RWPE1 (cell line): ENCODE results near the gene ZBTB12.
"Not testable (repeated sequence)": the region's sequence is repeated elsewhere in the genome, so short reads cannot be mapped to it uniquely, and the experiment has no call there.

Source experiments
- CTCF ChIA-PET: fragments of 350-600 bp; sonication (Branson Sonifier 250); formaldehyde crosslinking; extraction: SDS; loops from one replicate; lab custom pipeline; 2021; lab: Yijun Ruan, JAX
- POLR2A ChIA-PET: fragments of 400-600 bp; formaldehyde crosslinking; extraction: SDS; loops from one replicate; lab custom pipeline; 2020; ENCODE audit warnings: antibody characterized with exemption; ENCODE audit not compliant: low non-redundant PET; lab: Yijun Ruan, JAX
- DNase-seq: peaks from one replicate; pipeline ENCODE4 v3.0.0; 2012; ENCODE audit warnings: low spot score
- H3K27ac ChIP-seq: fragments of 450-650 bp; 2 replicates; pipeline ENCODE4 v1.5.1; 2017
- CTCF ChIP-seq: fragments of 450-650 bp; conservative IDR thresholded peaks from 2 replicates; pipeline ENCODE4 v1.5.1; 2017; ENCODE audit warnings: low read depth, mild to moderate bottlenecking

The ZBTB12 gene

GRCh38 chr6:31875877-31876276 lies 26.0 kb downstream of the ZBTB12 start:
- POLR2A ChIA-PET, result interaction anchor here (0.6 kb wide), 1 partner anchor 8 kb away, joined by 7 read pairs; no protein-coding TSS in a partner anchor
- DNase-seq, result no peak
- TF ChIP-seq CTCF, result no peak
- no peak overlapping the region for H3K27ac ChIP-seq
- CTCF ChIA-PET, result interaction anchor here (0.6 to 1.4 kb wide), 2 partner anchors 13 to 278 kb away, joined by 3 read pairs; no protein-coding TSS in a partner anchor

- H3K27ac ChIP-seq, result no peak overlapping the region
- ChIA-PET CTCF (interaction anchor here (1.4 kb wide), 1 partner anchor 14 kb away, joined by 3 read pairs; no protein-coding TSS in a partner anchor), POLR2A (no interaction called here)
- no peak for TF ChIP-seq CTCF
- DNase-seq, result no peak
Observed at GRCh38 chr6:31874836-31875572, 26.9 kb downstream of the ZBTB12 start.

GRCh38 chr6:31874084-31874670 lies 27.7 kb downstream of the ZBTB12 start:
- TF ChIP-seq CTCF, result no peak
- ChIA-PET POLR2A (no interaction called here), CTCF (no interaction called here)
- H3K27ac ChIP-seq, result no peak overlapping the region
- DNase-seq, result no peak

GRCh38 chr6:31871046-31871659 lies 30.7 kb downstream of the ZBTB12 start:
- no peak for TF ChIP-seq CTCF
- CTCF ChIA-PET, result interaction anchor here (0.7 kb wide), 1 partner anchor 177 kb away, joined by 5 read pairs; no protein-coding TSS in a partner anchor
- POLR2A ChIA-PET, result no interaction called here
- no peak overlapping the region for H3K27ac ChIP-seq
- no peak for DNase-seq

GRCh38 chr6:31870385-31870921 lies 31.4 kb downstream of the ZBTB12 start:
- no peak for TF ChIP-seq CTCF
- no peak for DNase-seq
- CTCF ChIA-PET, result interaction anchor here (0.7 kb wide), 1 partner anchor 177 kb away, joined by 5 read pairs; no protein-coding TSS in a partner anchor
- no peak overlapping the region for H3K27ac ChIP-seq
- POLR2A ChIA-PET, result no interaction called here

GRCh38 chr6:31869343-31869742 lies 32.5 kb downstream of the ZBTB12 start:
- ChIA-PET CTCF (no interaction called here), POLR2A (no interaction called here)
- DNase-seq, result no peak
- no peak for TF ChIP-seq CTCF
- no peak overlapping the region for H3K27ac ChIP-seq

- CTCF ChIA-PET, result interaction anchor here (0.6 to 1.0 kb wide), 3 partner anchors 77 to 472 kb away, joined by 3 read pairs; no protein-coding TSS in a partner anchor
- POLR2A ChIA-PET, H3K27ac ChIP-seq, DNase-seq: not testable (repeated sequence)
Observed at GRCh38 chr6:31868658-31868971, 33.3 kb downstream of the ZBTB12 start.
